Kidney capillary endothelial cell (primary cell): Measurements from ENCODE around the gene RASGRF1.
"Not testable (repeated sequence)": the region's sequence is repeated elsewhere in the genome, so short reads cannot be mapped to it uniquely, and the experiment has no call there.

ENCODE experiments used
- DNase-seq: peaks from one replicate; pipeline ENCODE4 v3.0.0-alpha.2; 2018; ENCODE audit warnings: low spot score

Gene RASGRF1

DNA sequence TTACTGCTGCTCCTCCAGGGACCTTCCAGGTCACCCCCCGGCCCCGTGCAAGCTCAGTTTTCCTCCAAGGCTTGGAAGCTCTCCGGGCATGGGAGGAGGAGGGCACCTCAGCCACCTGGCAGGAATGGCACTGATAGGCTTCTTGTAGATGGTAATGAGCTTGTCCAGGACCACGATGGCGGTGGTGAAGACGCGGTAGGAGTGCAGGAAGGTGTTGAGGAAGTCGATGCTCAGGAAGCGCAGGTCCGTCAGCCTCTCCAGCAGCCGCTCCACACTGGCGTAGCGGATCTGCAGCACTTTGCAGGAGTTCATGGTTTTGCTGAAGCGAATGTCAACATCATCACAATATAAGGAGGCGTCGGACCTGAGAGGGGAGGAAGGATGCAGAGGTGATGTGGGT lies 84.5 kb downstream of the RASGRF1 start:
- no peak for DNase-seq

DNA sequence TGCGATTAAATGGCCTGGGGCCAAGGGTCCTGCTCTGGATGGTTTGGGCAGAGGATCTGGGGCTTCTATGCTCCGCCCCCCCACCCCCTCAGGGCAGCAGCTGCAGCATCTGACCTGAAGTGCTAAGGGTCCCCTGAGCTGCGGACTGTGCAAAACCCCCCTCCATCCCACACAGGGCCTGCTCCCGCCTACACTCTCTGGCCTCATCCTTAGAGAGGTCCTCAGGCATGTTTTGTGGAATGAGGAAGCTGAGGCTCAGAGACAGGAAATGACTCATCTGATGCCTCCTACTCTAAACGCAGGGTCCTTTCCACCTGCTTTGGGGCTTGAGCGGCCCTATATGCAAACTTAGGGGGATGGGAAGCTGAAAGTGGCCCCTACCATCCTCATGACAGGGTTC lies 86.2 kb downstream of the RASGRF1 start:
- peak; percentile 80 for DNase-seq

DNA sequence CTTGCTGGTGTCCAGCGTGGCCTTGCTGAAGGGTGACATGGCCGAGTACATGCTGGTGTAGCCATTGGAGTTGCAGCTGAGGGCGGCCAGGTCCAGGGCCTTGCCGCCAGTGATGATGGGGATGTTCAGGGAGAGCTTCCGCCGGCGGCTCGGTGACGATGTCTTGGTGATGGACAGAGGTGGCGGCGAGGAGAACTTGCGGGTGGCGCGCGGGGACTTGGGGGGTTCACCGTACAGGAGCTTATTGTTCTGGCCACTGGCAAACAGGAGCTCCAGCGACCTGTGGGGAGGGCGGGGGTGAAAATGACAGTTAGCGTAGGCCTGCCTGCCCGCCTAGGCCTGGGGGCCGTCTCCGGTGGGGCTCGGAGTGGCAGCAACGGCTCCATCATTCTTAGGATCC lies 86.7 kb downstream of the RASGRF1 start:
- no peak for DNase-seq

DNA sequence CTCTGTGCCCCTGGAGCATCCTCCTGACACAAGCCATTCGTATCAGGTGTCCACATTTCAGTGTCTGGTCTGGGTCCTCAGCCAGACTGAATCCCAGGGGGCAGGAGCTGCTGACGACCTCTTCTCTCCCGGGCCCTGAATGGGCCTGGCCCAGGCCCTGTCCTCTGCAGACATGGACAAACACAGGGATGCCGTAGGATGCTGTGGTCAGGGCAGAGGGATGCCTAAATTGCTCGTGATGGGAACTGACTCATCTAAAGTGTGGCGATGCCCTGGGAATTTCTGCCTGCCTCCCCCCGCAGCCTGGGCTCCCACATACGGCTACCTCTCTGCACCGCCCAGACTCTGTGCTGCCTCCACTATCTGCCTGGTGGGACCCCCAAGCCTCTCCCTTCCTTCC lies 87.3 kb downstream of the RASGRF1 start:
- DNase-seq, result no peak

DNA sequence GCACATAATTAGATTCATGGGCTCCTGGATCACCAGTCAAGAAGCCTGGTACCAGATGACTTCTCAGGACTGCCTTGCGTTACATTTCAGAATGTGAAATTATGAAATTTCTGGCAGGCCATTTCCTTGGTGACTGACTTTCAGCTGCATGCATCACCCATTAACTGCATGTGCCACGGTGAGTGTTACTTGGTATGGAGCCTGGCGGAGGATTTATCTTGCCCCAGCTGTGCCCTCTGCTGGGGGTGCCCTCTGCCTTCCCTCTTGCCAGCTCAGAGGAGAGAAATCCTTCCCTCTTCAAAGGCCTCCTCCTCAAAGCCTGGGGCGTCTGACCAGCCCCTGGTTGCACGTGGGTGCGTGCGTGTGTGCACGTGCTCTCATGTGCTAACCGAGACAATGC lies 88.0 kb downstream of the RASGRF1 start:
- no peak for DNase-seq

DNA sequence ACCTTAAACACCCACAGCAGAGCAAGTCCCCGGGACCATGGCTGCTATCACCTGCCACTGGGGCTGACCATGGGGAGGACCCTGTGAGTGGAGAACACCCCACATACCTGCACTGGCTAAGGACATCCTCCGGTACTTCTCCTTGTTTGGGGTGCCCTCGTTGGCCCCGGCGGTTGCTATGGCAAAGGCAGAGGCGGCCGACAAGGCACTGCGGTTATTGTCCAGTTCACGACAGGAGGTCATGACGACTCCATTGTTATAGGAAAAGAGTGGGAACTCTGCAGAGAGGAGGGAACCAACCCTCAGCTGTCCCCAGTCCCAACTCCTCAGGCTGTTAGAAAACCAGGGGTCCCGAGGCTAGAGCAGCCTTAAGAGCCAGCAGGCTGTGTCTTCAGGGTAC lies 90.9 kb downstream of the RASGRF1 start:
- DNase-seq, result no peak

DNA sequence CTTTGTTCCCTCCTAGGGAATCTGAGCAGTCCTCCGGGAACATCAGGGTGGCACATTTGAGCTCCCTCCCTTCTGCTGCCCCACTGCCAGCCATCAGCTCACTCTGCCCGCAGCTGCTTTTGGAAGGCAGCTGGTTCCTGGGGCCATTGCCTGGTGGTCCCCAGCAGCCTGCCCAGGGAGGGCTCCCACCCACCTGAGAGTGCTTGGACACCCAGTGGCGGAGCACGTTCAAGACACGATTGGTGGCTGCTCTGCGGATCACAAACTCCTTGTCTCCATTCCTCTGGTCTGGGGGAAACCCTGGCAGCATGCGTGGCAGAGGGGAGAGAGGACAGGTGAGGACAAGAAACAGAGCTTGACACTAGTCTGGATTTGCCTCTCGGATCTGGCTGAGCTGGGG lies 92.1 kb downstream of the RASGRF1 start:
- DNase-seq, result no peak

DNA sequence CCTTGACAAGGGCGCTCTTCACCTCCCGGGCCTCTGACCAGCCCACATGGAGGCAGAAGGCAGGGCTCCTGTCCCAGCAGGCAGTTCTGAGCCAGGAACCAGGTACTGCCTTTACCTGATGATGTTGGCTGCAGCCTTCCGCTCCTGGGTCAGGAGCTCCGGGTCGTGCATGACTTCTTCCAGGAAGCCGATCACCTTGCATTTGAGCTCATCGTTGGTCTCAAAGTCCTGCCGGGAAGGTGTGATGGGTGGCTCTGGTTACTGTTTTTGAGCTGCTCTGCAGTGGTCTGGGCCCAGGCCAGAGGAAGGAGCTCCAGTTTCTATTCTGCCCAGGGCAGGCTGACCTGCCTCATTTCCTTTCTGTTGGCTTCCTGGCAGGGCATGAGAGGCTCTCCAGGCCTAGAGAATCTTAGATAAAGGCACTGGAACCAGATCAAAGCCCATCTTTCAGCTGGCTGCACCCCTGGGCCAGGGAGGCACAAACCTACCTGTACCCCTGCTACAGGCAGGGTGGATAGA lies 92.5 kb downstream of the RASGRF1 start:
- no peak for DNase-seq

DNA sequence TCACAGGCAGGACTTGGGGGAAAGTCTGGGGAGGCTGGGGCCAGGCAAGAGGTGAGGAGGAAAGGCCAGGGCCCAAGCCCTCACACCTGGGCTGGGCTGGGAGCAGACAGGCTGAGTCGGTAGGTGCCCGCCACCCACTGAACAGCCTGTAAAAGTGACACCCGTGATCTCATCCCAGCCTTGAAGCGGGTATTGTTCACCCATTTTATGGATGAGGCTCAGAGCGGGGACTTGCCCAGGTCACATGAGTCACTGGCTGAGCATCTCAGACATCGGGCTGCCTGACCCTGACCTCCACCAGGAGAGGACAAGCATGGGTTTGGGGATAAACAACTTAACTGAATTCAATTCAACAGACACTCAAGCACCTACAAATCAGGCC lies 93.7 kb downstream of the RASGRF1 start:
- DNase-seq, result no peak

DNA sequence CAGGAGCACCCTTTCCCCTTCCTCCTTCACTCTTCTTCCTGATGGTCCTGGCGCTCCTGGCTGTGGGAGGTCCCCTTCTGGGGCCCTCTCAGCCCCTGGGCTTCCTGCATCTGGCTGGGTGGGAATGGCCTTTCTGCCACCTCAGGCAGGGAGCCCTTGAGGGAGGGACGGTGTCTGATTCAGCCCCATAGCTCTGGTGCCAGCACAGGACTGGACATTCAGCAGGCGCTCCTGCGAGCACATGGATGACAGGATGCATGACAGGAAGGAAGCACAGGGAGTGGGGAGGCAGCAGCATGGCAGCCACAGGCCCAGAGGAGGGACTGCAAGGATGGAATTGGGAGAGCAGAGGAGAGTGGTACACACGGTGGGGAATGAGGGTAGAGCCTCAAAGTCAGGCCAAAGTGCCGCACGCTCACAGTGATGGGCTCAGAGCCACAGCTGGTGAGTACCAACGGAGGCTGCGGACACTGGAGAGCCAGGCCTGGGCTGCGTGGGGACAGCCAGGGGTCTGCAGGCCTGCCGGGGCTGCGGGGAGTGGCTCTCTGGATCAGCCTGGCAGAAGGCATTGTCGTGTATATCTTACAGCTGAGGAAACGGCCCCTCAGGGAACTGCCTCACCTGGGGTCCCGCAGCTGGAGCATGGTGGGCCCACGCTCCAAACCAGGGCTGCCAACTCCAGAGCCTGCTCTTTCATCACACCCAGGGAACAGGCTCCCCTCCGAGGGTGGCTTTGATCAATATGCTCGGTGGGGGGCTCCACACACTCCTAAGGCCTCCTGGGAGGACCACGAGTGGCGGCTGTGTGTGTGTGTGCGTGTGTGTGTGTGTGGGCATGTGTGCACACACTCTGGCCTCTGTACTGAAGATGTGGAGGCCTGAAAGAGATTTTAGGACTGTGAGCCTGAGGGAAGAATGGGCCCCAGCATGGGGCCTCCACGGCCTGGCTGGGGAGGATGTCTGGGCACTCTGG lies 94.4 kb downstream of the RASGRF1 start:
- peak; percentile 50 for DNase-seq

DNA sequence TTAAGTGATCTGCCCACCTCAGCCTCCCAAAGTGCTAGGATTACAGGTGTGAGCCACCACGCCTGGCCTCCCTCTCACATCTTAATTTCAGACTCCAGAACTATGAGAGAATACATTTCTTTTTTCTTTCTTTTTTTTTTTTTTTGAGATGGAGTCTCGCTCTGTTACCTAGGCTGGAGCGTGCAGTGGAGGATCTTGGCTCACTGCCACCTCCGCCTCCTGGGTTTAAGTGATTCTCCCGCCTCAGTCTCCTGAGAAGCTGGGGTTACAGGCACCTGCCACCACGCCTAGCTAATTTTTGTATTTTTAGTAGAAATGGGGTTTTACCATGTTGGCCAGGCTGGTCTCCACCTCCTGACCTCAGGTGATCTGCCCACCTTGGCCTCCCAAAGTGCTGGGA lies 95.4 kb downstream of the RASGRF1 start:
- DNase-seq, result not testable (repeated sequence)

DNA sequence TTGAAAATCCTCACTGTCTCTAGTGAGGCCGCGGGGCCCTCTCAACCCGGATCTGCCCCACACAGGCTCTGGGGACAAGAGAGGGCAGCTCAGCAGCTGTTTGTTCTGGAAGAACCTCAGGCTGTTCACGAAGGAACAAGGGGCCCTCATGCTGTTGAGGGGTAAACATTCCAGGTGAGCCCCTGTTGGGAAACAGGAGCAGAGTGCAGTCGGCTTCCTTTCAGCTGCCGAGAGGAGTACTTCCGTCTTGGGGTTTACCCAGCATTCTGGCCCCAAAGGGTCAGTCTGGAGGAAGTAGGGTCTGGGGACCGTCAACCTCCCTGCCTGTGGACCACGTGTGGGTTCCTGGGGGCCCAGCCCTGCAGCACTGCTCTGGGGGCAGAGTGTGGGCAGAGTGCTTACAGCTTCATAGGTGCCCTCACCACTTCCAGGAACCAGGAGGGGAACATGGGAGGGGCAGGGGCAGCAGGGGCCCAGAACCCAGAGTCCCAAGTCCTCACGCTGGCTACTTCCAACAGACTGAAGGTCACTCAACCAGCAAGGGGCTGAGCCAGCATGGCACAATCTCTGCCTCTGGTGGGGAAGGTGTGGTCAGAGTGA lies 96.5 kb downstream of the RASGRF1 start:
- DNase-seq, result no peak

DNA sequence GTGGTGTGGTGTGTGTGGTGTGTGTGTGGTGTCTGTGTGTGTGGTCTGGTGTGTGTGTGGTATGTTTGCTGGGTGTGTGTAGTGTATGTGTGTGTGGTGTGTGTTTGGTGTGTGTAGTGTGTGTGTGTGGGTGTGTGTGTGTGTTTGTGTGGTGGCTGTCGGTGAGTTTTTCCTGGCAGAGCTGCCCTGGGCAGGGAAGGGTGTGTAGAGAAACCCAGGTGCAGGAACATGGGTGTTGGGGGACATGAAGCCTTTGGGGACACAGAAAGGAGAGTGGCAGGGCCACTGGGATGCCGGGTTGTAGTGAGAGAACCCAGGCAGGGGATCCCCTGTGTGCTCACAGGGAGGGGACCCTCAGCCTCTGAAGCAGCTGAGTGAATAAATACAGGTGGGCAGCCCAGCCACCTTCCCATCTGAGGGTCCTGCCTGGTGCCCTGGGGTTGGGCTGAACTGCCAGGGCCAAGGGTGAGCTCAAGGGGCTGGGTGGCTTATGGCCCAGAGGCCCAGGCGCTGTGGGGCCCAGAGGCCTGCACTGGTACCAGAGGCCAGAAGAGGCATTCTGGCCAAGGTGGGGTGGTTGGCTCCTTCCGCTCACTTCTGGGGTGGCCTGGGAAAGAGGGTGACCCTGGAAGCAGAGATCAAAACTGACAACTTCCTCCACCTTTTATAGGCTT lies 97.2 kb downstream of the RASGRF1 start:
- DNase-seq, result no peak

DNA sequence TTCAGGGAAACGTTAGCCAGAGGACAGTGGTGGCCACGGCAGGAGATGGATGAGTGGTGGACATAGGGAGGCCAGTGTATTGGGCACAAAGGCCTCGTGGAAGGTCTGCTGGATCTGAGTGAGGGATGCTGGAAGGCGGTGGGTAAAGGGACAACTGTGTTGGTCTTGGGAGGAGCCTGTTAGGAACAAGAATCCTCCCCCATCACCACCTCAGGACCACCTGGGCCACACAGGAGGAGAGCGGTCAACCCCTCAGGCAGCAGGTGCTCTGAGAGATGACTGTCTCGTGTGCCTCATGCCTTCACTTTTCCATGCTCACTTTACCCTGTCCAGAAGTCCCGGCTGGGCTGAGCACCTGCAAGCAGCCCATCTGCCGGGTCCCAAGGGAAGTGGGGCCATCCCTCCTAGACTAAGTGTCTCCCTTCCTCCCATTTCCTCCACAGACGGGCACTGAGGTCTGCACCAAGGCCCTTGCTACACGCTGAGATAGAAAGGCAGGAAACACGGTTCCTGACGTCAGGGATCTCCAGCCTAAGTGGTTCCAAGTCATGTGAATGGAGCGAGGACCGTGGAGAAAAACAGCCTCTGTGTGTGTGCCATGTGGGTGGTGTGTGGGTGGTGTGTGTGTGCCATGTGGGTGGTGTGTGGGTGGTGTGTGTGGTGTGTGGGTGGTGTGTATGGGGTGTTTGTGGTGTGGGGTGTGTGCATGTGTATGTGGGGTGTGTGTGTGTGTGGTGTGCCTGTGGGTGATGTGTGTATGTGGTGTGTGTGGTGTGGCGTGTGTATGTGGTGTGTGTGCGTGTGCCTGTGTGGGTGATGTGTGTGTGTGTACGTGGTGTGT lies 97.9 kb downstream of the RASGRF1 start:
- DNase-seq, result peak; percentile 73

DNA sequence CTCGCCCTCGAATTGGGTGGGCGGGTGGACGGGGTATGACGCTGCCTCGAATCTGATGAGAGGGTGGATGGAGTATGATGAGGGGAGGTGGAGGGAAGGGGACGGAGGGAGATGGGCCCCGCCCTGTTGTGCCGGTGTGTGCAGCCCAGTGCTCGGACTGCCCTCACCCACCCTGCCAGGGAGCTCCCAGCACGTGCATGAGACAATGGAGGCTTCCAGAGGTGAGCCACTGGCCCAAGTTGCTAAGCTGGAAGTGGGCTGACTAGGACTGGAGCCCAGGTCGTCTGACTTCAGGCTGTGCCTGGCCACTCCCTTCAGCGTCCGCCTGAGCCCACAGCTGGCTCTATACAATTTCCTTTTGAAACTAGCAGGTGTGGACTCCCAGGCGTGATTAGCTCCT lies 98.7 kb downstream of the RASGRF1 start:
- no peak for DNase-seq

DNA sequence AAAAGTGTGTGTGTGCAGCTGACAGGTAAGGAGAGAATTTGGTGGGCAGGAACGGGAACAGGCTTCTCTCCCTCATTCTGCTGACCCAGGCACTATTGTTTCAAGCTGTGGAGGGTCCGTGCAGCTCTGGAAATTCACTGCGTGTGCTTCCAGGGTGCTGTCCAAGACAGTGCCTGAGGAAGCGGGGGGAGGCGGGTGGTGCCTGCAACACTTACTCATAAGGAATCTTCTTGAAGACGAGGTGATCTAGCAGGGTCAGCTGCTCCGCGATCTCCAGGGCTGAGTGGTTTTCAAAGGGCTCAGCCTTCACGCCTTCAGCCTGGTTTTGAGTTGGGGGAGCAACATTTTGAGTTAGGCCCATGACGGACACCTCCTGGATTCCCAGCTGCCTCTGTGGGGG lies 99.1 kb downstream of the RASGRF1 start:
- no peak for DNase-seq

DNA sequence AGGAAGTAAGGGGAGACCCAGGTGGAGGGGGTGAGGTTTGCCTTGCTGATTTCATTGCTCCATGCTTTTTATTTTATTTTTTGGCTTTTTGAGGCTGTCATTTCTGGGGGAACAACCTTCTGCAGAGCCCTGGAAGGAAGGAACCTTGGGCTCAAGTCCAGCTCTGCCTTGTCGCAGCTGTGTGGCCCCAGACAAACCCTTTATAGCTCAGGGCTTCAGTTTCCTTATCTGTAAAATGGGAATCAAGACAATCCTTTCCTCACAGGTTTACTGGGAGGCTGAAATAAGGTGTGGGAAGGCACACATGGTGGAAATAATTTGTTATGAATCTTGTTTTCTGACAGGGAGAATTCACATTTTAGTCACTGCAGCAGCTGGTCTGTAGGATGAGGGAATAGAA lies 100.3 kb downstream of the RASGRF1 start:
- no peak for DNase-seq

DNA sequence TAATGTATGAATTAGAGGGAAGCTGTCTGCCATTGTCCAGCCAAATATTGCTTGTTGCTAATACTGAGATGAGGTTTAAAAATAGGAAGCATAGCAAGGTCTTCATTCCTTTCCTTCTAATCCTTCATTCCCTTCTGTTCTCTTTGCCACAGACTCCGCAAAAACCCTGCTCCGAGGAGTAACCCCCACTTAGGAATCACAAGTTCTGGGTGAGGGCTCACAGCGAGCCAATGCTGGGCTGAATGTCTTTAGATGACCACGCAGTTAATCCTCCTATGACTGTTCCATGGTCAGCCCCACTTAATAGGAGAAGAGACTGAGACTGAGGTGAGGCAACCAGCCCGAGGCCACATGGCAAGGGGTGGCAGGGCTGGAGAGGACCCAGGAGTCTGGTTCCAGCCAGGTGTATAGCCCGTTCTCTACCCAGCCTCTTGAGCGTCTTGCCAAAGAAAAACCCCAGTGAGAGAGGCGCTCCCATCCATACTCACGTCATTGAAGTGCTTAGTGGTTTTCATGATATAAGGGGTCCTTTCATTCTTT lies 100.8 kb downstream of the RASGRF1 start:
- no peak for DNase-seq

DNA sequence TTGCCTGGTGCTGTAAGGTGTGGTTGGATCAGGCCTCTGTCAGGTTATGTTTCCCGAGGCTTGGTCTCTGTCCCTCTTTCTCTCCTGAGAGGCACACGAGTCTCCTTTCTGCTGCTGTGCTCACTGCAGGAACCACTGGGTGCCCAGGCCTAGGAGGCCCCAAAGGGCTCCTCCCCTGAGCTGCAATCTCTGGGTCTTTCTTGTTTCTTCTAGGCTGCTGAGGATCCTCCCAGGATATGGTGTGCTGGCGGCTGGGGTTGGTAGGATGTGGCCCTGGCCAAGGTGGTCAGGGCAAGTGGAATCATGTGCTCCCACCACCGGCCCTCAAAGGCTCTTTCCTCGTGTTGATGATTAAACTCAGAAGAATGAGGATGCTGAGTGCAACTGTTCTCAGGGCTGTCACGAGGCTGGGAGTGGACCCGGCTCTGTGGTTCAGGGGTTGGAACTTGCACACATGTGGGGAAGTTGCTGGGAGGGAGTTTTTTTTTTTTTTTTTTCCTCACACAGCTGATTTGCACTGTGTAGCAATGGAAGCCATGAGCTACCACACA lies 102.1 kb downstream of the RASGRF1 start:
- peak; percentile 96 for DNase-seq

DNA sequence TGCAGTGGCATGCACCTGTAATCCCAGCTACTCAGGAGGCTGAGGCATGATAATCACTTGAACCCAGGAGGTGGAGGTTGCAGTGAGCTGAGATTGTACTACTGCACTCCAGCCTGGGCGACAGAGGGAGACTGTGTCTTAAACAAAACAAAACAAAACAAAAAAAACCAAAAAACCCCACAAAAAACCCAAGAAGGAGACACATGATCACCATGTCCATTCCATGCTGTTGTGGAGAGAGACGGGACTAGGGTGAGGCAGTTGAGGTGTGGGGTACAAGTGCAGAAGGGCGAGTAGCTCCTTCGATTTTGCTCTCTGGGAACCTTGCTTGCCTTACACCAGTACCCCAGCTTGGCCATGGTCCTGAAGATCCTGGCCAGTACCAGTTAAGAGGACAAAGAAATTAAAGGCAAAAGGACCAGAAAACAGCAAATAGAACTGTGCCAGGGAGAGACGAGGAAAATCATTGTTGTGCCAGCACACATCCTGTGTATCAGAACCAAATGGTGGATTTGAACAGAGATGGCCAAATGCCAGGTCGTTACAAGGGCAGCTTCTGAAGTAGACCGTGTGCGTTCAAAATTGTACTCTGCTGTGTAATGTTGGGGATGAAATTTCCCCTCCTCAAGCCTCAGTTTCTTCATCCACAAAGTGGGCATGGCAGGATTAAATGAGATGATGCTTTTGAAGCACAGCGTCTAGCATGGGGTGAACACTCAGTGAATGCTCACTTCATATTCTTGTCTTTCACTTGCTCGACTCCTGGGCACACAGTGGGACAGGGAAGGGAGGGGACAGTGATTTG lies 102.8 kb downstream of the RASGRF1 start:
- no peak for DNase-seq
